Pancreas (tissue), 10 donors: Measurements from ENCODE around the gene STN1. TPM values are rescaled to one million over a fixed set of nuclear protein-coding genes. Genes with fewer than 3 reads are reported as not detected.

Source experiments
- ATAC-seq, 4 donors: fragments of 200-7000 bp; cut with Tn5 transposase; one replicate each; pipeline versions ENCODE4 v1.8.0 to v1.9.1; 2020; ENCODE audit warnings: mild to moderate bottlenecking in 4 of 4, moderate library complexity in 4 of 4
- DNase-seq, 6 donors: peaks; one replicate each; pipeline ENCODE4 v3.0.0-alpha.2; 2020
- FAIRE-seq: peaks from 2 replicates; lab custom pipeline; 2012; peaks lifted over from hg19 to GRCh38; lab: Jason Lieb, UNC
- H3K27ac ChIP-seq, 4 donors: fragments of 200-600 bp; sonication (generic); 1 replicate in 3 of 4; 2 replicates in 1 of 4; pipeline versions ENCODE4 v1.5.0 to v1.8.0; 2020
- H3K27me3 ChIP-seq, 4 donors: fragments of 200-600 bp; one replicate each; pipeline ENCODE4 v1.8.0; 2021
- H3K36me3 ChIP-seq, 3 donors: fragments of 200-600 bp; sonication (generic) in 1 of 3; one replicate each; pipeline versions ENCODE4 v1.5.0 to v1.8.0; 2020 to 2021
- H3K4me1 ChIP-seq, 3 donors: fragments of 200-600 bp; one replicate each; pipeline ENCODE4 v1.8.0; 2021
- H3K4me3 ChIP-seq, 4 donors: fragments of 200-600 bp; sonication (generic) in 2 of 4; one replicate each; pipeline versions ENCODE4 v1.5.0 to v1.8.0; 2020 to 2021
- H3K9me3 ChIP-seq, 4 donors: fragments of 200-600 bp; one replicate each; pipeline ENCODE4 v1.8.0; 2021
- WGBS, 2 donors: extraction: QIAGEN DNeasy Blood & Tissue Kit; methylation state at CpG; one replicate each; pipeline ENCODE4 v1.1.7; 2013; 5-methylcytosine and 5-hydroxymethylcytosine counted together
- intact Hi-C, 3 donors: fragments of 100-400 bp; cut with DNase I; formaldehyde crosslinking; loops; one replicate each; pipeline versions ENCODE4 v1.11.1 to v1.14.2; 2022
- polyA plus RNA-seq, 2 donors: library from polyadenylated mRNA; stranded (reverse); fragments of 200-250 nt; gene quantifications; one replicate each; pipeline ENCODE4 v1.2.3, GENCODE V29; 2013
- total RNA-seq, 6 donors: library from RNA; stranded (reverse); fragmentation: NEBNext Ultra II Directional in 4 of 6; extraction: Animal tissue kit (Norgen Biotek cat#: 25700) in 4 of 6; gene quantifications; one replicate each; pipeline versions ENCODE4 v1.2.1 to v1.2.4, GENCODE V29; 2021 to 2023
- TF ChIP-seq, protein P1 (sequence below), 4 donors: fragments of 200-600 bp; sonication (generic) in 3 of 4; IDR thresholded peaks; one replicate each; pipeline versions ENCODE4 v1.5.0 to v1.8.0; 2021; ENCODE audit warnings: antibody characterized with exemption in 4 of 4
- donor health status: healthy with polysubstance abuse.
- donor health status: DM: no; HTN: no; CAD: no; lungs with moderate emphysema.
- donor health status: DM: no; HTN: no; CAD: no.
- donor health status: control.
- donor health status: control.
- donor health status: Bipolar disorder and iron deficiency.
- donor health status: DM: yes; HTN: yes; CAD: no.
- donor health status: DM: no; HTN: no; CAD: no.
- donor health status: DM: no; HTN: no; CAD: no.
- donor health status: DM: yes; HTN: yes; CAD: no.

Gene STN1
- total and polyA plus RNA-seq, 8 donors, result 7.0 to 15.9 (median 13.3) TPM

DNA sequence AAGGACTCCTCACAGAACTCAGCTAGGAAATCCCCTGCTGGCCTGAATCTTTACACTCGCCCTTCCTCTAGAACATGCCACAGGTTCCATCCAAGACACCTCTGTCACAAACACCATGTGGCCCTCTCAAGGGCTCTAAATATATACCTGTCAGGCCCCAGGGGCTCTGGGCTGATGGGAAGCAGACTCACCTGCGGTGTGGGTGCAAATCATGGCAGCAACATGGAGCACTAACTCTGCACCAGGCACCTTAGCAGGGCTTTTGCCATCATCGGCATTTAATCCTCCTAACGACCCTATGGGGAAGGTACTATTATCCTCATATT is 80.0 kb downstream of the STN1 start:
- intact Hi-C loops, result no loop called here
- 79 to 89% methylated on average over 4 of the region's 4 CpGs for WGBS, 2 donors
- H3K4me1 ChIP-seq, result peaks cover 5 to 16% (median 5%) of the 10 kb centered on the region in 3 donors
- DNase-seq (no peak), FAIRE-seq (no peak), ATAC-seq (no peak)
- H3K4me3 ChIP-seq, result no peak overlapping the region
- H3K27me3 ChIP-seq, result no peaks in the 10 kb centered on the region
- no peaks in the 10 kb centered on the region for H3K9me3 ChIP-seq
- TF ChIP-seq, protein P1, sequence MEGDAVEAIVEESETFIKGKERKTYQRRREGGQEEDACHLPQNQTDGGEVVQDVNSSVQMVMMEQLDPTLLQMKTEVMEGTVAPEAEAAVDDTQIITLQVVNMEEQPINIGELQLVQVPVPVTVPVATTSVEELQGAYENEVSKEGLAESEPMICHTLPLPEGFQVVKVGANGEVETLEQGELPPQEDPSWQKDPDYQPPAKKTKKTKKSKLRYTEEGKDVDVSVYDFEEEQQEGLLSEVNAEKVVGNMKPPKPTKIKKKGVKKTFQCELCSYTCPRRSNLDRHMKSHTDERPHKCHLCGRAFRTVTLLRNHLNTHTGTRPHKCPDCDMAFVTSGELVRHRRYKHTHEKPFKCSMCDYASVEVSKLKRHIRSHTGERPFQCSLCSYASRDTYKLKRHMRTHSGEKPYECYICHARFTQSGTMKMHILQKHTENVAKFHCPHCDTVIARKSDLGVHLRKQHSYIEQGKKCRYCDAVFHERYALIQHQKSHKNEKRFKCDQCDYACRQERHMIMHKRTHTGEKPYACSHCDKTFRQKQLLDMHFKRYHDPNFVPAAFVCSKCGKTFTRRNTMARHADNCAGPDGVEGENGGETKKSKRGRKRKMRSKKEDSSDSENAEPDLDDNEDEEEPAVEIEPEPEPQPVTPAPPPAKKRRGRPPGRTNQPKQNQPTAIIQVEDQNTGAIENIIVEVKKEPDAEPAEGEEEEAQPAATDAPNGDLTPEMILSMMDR (IDR thresholded peaks at IDR 0.05), result no peak
- peak overlapping the region in 1 of 4 donors; percentile 3 for H3K27ac ChIP-seq
- H3K36me3 ChIP-seq, result no peaks in the 10 kb centered on the region

DNA sequence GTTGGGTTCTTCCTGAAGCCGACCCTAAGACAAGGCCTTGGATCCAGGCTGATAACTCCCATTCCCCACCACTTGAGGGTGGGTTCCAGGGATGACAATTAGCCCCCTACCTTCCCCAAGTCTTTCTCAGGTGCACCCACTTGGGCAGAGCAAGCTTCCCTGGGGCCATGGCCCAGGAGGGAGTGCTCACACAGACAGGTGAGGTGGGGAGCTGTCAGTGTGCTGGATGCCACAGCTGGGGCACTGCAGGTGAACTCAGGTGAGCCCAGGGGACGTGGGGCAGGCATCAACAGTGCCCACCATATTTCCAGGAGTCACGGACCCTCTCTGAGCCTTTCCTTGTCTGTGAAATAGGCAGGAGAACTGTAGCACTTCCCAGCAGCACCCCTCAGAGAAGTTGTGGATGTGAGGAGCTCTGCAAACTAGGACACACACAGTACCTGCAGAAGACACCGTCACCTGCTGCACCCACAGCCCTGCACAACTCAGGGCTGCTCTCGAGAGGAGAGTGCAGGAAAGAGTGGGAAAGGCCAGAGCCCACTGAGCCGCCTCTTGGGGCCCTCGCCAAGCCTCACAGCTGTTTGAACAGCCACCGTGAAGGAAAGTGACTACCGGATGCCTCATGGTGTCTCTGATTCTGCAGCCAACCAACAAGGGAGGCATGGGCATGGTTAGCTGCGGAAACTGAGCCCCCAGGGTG is 80.5 kb downstream of the STN1 start:
- WGBS, 2 donors, result 76 to 82% methylated on average over 10 of the region's 10 CpGs
- H3K4me1 ChIP-seq, result peaks cover 5 to 13% (median 5%) of the 10 kb centered on the region in 3 donors
- TF ChIP-seq, protein P1 (IDR thresholded peaks at IDR 0.05), result no peak
- H3K9me3 ChIP-seq, result no peaks in the 10 kb centered on the region
- FAIRE-seq (no peak), ATAC-seq (no peak), DNase-seq (peak in 1 of 6 donors; percentile 24)
- H3K27me3 ChIP-seq, result no peaks in the 10 kb centered on the region
- H3K27ac ChIP-seq, result no peak overlapping the region
- no peak overlapping the region for H3K4me3 ChIP-seq
- H3K36me3 ChIP-seq, result no peaks in the 10 kb centered on the region
- intact Hi-C loops, result no loop called here

DNA sequence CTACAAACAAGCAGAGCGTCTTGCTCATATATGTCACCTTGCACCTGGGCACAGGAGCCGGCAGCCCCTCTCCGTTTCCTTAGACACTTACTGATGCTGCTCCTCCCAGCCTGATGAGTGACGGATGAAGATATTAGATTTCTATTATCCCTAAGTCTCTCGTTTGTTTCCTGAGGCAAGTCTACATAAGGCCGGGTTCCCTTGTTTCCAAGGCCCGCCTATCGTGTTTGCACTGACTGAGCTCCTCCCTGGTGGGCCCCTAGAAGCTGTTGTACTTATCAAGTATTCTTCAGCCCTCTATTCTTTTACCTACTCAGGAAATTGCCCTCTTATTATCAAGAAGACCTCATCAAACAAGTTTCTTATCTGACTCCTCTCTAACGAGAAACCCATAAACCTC is 81.1 kb downstream of the STN1 start:
- TF ChIP-seq, protein P1 (IDR thresholded peaks at IDR 0.05), result no peak
- H3K9me3 ChIP-seq, result no peaks in the 10 kb centered on the region
- no peak for FAIRE-seq
- H3K4me3 ChIP-seq, result no peak overlapping the region
- ATAC-seq, result no peak
- no peak overlapping the region for H3K27ac ChIP-seq
- H3K4me1 ChIP-seq, result peaks cover 5 to 9% (median 5%) of the 10 kb centered on the region in 3 donors
- intact Hi-C loops, result no loop called here
- 72 to 77% methylated on average over 9 of the region's 9 CpGs for WGBS, 2 donors
- DNase-seq, result no peak
- no peaks in the 10 kb centered on the region for H3K27me3 ChIP-seq
- H3K36me3 ChIP-seq, result no peaks in the 10 kb centered on the region

DNA sequence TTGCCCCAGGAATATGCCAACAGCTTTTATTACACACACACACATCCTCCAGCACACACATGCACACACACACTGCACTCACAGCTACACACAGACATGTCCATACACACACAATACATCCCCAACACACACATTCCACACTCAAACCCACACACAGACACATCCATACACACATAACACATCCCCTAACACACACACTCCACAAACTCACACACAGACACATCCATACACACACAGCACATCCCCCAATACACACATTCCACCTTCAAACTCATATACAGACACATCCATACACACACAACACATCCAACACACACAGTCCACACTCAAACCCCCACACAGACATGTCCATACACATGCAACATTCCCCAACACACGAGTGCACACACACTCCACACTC is 81.7 kb downstream of the STN1 start:
- no peak for FAIRE-seq
- peak overlapping the region in 1 of 4 donors; percentile 79 for H3K27ac ChIP-seq

More for the DNA sequence above, 81.7 kb downstream of the STN1 start:
- intact Hi-C loops, result no loop called here
- DNase-seq (no peak), ATAC-seq (no peak)
- Histone ChIP-seq H3K27me3 (no peaks in the 10 kb centered on the region), H3K9me3 (no peaks in the 10 kb centered on the region), H3K4me3 (no peak overlapping the region), H3K36me3 (no peaks in the 10 kb centered on the region), H3K4me1 (peaks cover 5 to 9% (median 5%) of the 10 kb centered on the region in 3 donors)
- TF ChIP-seq, protein P1 (IDR thresholded peaks at IDR 0.05), result no peak
- WGBS, 2 donors, result 58 to 78% methylated on average over 1 of the region's 1 CpG
